Esophagus squamous epithelium (tissue), 5 donors: ENCODE results near the gene GPC6. TPM values are rescaled to one million over a fixed set of nuclear protein-coding genes. Genes with fewer than 3 reads are reported as not detected.
A peak's percentile ranks its signal among the peaks of the same experiment; 100 is the strongest.

Experiments used
- DNase-seq: peaks from one replicate; lab custom pipeline; 2025; lab: John Stamatoyannopoulos, UW
- H3K27ac ChIP-seq, 4 donors: fragments of 200-600 bp; sonication (generic); one replicate each; pipeline ENCODE4 v1.5.1; 2016 to 2019; ENCODE audit warnings: mild to moderate bottlenecking in 1 of 4
- H3K27me3 ChIP-seq, 4 donors: fragments of 200-600 bp; sonication (generic); 1 replicate in 3 of 4; 2 replicates in 1 of 4; pipeline versions ENCODE4 v1.5.1 to v1.6.0; 2017 to 2021; ENCODE audit warnings: antibody characterized with exemption in 1 of 4
- H3K36me3 ChIP-seq, 3 donors: fragments of 200-600 bp; sonication (generic); one replicate each; pipeline ENCODE4 v1.5.1; 2016 to 2019
- H3K4me1 ChIP-seq, 3 donors: fragments of 200-600 bp; sonication (generic); one replicate each; pipeline ENCODE4 v1.5.1; 2017 to 2019
- H3K4me3 ChIP-seq, 4 donors: fragments of 200-600 bp; sonication (generic); 1 replicate in 3 of 4; 2 replicates in 1 of 4; pipeline ENCODE4 v1.5.1; 2016 to 2019; ENCODE audit warnings: mild to moderate bottlenecking in 2 of 4, moderate library complexity in 1 of 4
- H3K9me3 ChIP-seq, 3 donors: fragments of 200-600 bp; sonication (generic); one replicate each; pipeline ENCODE4 v1.5.1; 2016 to 2019
- POLR2A ChIP-seq, 4 donors: fragments of 450-650 bp; IDR thresholded peaks; one replicate each; pipeline ENCODE4 v1.6.1; 2017; ENCODE audit warnings: antibody characterized with exemption in 4 of 4, mild to moderate bottlenecking in 4 of 4, moderate library complexity in 3 of 4
- WGBS, 2 donors: methylation state at CpG; one replicate each; pipeline ENCODE4 v1.1.5; 2018; 5-methylcytosine and 5-hydroxymethylcytosine counted together
- intact Hi-C: fragments of 100-400 bp; cut with DNase I; formaldehyde crosslinking; loops from one replicate; pipeline ENCODE4 v1.15.0; 2022
- total RNA-seq, 4 donors: library from RNA; depleted of rRNA; stranded (reverse); fragments of >200 nt; gene quantifications; one replicate each; pipeline ENCODE4 v1.1.0, GENCODE V29; 2016
- TF ChIP-seq, protein P1 (sequence below), 6 experiments: fragments of 450-650 bp in 4 of 6; fragments of 200-600 bp in 2 of 6; sonication (generic) in 2 of 6; IDR thresholded peaks; one replicate each; pipeline ENCODE4 v1.5.1; 2016 to 2019; ENCODE audit warnings: antibody characterized with exemption in 6 of 6, mild to moderate bottlenecking in 4 of 6, moderate library complexity in 4 of 6
- donor health status: DM: yes; HTN: yes; CAD: no.

Gene GPC6
- total RNA-seq, 4 donors from 2014 or later: 0.57 to 8.6 (median 2.6) TPM

DNA sequence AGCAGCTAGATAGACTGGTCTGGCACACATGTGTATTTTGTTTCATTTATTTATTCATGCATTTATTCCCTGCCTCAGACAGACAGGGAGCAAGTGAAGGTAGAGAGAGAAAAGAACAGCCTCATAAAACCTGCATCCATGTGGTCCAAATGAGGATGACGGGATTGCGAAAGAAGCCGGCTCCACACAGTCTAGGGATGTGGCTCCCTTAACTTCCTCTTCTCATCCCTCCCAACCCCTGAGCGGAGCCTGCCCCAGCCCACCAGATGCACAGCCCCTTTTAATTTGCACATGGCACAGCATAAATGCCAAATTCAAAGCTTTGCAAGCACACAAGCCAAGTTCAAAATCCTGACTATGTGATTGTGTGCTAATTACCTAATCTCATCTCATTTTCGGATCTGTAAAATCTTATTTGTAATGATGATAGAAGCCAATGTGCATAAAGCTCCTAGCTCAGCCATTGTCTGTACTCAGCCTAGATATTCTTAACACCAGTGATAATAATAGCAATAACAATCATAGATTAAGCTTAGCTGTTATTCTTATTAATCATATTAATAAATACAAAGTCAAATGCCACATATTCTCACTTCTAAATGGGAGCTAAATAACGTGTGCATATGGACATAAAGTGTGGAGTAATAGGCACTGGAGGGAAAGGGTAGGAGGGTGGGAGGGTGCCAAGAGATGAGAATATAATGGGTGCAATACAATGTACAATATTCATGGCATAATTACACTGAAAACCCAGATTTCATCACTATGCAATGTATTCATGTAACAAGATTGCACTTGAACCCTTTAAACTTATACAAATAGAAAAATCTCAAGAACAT, 1096.5 kb downstream of the GPC6 start:
- intact Hi-C loops: no loop called here
- TF ChIP-seq POLR2A (IDR thresholded peaks at IDR 0.05): no peak
- TF ChIP-seq, protein P1, sequence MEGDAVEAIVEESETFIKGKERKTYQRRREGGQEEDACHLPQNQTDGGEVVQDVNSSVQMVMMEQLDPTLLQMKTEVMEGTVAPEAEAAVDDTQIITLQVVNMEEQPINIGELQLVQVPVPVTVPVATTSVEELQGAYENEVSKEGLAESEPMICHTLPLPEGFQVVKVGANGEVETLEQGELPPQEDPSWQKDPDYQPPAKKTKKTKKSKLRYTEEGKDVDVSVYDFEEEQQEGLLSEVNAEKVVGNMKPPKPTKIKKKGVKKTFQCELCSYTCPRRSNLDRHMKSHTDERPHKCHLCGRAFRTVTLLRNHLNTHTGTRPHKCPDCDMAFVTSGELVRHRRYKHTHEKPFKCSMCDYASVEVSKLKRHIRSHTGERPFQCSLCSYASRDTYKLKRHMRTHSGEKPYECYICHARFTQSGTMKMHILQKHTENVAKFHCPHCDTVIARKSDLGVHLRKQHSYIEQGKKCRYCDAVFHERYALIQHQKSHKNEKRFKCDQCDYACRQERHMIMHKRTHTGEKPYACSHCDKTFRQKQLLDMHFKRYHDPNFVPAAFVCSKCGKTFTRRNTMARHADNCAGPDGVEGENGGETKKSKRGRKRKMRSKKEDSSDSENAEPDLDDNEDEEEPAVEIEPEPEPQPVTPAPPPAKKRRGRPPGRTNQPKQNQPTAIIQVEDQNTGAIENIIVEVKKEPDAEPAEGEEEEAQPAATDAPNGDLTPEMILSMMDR (IDR thresholded peaks at IDR 0.05): no peak
- Histone ChIP-seq H3K27ac (no peak overlapping the region), H3K36me3 (no peaks in the 10 kb centered on the region), H3K4me1 (peaks cover 0 to 4% (median 0%) of the 10 kb centered on the region in 3 donors), H3K4me3 (no peak overlapping the region), H3K27me3 (no peaks in the 10 kb centered on the region), H3K9me3 (no peaks in the 10 kb centered on the region)
- 83 to 87% methylated on average over 6 of the region's 6 CpGs for WGBS, 2 donors
- DNase-seq: no peak

DNA sequence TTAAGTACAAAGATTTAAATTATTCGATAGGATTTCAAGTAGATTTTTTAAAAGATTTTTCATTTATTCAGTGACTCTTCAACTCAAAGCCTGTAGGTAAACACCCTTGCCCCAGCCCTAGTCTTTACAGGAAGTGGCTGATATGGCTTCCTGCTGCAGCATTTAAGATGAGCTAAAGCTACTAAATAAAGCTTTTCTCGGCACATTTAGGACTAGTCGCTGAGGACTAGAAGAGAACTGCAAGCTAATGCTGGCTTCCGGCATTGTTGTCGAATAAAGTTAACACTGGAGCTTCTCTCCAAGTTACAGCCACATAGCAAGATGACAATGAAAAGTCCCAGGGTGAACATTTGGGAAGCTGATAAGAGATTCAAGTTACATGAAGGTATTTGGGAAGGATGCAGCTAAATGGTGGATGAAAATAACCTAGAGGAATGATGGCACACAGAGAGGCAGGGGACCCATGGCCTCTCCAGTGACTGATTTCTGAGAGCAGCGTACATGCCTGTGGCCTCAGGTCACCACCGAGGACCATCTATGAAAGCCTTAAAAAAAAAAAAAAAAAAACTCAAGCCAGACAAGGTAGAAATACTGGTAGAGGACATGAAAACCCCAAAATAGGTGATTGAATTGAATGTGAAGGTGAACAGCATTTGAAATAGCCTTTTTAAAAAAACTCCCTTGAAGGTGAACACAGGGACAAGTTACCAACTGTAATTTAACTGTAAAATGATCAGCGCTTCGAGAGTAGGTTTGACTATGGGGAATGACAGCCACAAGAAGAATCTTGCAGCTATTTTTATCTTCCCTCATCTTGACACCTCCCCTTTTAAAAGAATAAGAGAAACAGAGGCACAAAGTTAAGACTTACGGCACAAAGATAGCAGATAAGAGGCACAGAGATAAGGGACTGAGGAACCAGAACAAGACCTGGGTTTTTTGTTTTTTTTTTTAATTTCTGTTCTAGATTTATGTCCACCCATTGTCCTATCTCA, 1097.5 kb downstream of the GPC6 start:
- Histone ChIP-seq H3K27ac (peak overlapping the region in 1 of 4 donors; percentile 45), H3K4me3 (no peak overlapping the region), H3K4me1 (peaks cover 0 to 14% (median under 1%) of the 10 kb centered on the region in 3 donors), H3K36me3 (no peaks in the 10 kb centered on the region), H3K9me3 (no peaks in the 10 kb centered on the region), H3K27me3 (no peaks in the 10 kb centered on the region)
- WGBS, 2 donors: 79 to 85% methylated on average over 10 of the region's 10 CpGs
- intact Hi-C loops: no loop called here
- TF ChIP-seq POLR2A (IDR thresholded peaks at IDR 0.05): no peak
- TF ChIP-seq, protein P1 (IDR thresholded peaks at IDR 0.05): no peak
- DNase-seq: no peak

DNA sequence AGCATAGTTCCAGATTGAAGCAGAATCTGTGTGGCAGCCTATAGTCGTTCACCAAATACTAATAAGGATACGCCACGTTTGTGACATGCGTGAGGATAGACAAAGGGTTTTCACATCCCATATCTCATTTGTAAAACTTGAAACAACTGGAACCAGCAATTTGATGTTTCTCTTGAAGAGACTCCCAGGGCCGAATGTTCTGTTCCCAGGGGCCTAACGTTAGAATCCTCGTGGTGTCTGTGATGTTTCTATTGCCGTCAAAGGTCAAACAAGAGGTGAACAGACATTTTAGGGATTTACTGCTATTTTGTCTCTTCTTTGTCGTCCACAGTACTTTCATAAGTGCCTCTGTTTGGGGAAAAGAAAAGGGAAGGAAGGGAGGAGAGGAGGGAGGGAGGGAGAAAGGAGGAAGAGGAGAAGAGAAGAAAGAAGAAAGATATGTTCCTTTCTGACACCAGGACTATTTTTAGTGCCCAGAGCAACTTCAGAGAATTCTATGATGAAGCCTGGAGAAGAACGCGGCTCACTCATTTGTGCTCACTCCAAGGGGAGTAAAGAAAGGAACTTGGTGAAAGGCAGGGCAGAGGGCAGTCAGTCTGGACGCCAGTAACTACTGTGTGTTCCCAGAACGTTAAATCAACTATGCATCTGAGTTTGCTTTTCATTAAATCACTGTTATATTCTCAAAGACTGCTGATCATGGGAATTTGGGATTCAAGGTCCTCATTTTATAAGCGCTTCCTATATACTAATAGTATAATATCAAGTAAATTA, 1098.3 kb downstream of the GPC6 start:
- Histone ChIP-seq H3K27me3 (no peaks in the 10 kb centered on the region), H3K4me1 (peaks cover 2 to 22% (median 10%) of the 10 kb centered on the region in 3 donors), H3K27ac (no peak overlapping the region), H3K36me3 (no peaks in the 10 kb centered on the region), H3K9me3 (no peaks in the 10 kb centered on the region), H3K4me3 (no peak overlapping the region)
- WGBS, 2 donors: 75 to 81% methylated on average over 14 of the region's 14 CpGs
- DNase-seq: no peak
- TF ChIP-seq, protein P1 (IDR thresholded peaks at IDR 0.05): no peak
- intact Hi-C loops: no loop called here

DNA sequence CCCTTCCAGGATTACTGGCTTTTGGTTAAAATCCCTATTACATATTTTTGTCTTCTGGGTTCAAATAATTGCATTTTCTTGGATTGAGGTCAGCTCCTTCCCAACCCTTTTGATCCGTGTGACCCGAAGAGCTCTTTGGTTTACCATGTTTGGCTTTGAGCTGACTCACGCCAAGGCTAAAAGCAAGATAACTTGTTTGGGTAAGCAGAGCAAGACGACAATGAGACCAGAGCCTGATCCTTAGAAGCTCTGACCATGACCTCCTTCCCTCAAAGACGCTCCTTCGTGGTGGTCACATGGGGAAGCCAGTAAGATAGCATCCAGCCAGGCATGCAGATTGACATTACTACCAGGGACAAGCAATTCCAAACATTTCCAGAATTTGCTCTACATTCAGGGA, 1099.0 kb downstream of the GPC6 start:
- Histone ChIP-seq H3K9me3 (no peaks in the 10 kb centered on the region), H3K27ac (no peak overlapping the region), H3K27me3 (no peaks in the 10 kb centered on the region), H3K4me3 (no peak overlapping the region), H3K4me1 (peaks cover 8 to 29% (median 17%) of the 10 kb centered on the region in 3 donors), H3K36me3 (no peaks in the 10 kb centered on the region)
- TF ChIP-seq, protein P1 (IDR thresholded peaks at IDR 0.05): no peak
- TF ChIP-seq POLR2A (IDR thresholded peaks at IDR 0.05): no peak
- intact Hi-C loops: no loop called here
- DNase-seq: no peak
- 78 to 84% methylated on average over 4 to 6 of the region's 6 CpGs for WGBS, 2 donors
